C1 segment of cervical spinal cord (tissue), 14 donors: ENCODE results near the gene REC114.
"Not testable (repeated sequence)": the region's sequence is repeated elsewhere in the genome, so short reads cannot be mapped to it uniquely, and the experiment has no call there.

Experiments used
- DNase-seq, 14 donors: peaks; one replicate each; lab custom pipeline; 2025; lab: John Stamatoyannopoulos, UW

Gene REC114

DNA sequence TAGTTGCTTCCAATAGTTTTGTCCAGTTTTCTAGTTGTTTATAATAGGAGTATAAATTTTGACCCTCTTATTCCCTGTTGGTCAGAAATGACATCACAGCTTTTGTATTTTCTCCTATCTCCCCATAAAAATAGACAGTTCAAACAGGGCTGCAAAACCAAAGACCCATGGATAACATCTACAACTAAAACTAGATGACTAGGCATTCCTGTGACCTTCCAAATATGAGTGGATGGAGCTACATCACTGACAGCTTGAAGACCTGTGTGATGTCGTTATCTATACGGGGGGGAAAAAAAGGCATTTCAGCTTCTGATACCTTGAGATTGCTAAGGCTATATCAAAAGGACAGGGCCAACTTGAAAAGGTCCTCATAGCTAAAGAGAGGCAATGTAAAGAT lies 84.6 kb downstream of the REC114 start:
- no peak for DNase-seq

- no peak for DNase-seq
Measured at GRCh38 chr15:73530649-73531048, 87.7 kb downstream of the REC114 start.

DNA sequence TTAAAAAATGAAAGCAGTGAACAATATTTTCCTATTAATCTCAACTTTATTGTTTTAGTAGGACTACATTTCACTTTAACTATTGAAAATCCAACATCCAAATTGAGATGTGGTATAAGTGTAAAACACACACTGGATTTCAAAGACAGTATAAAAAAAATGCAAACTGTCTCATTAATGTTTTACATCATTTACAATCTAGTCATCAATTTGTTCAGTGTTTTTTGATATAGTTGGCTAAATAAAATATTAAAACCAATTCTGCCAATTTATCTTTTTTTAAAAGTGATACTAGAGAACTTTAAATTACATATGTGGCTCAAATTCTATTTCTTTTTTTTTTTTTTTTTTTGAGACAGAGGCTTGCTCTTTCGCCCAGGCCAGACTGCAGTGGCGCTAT lies 95.2 kb downstream of the REC114 start:
- no peak for DNase-seq

GRCh38 chr15:73538563-73539211 lies 95.7 kb downstream of the REC114 start:
- DNase-seq = no peak

GRCh38 chr15:73539212-73540128 lies 96.5 kb downstream of the REC114 start:
- no peak for DNase-seq

DNA sequence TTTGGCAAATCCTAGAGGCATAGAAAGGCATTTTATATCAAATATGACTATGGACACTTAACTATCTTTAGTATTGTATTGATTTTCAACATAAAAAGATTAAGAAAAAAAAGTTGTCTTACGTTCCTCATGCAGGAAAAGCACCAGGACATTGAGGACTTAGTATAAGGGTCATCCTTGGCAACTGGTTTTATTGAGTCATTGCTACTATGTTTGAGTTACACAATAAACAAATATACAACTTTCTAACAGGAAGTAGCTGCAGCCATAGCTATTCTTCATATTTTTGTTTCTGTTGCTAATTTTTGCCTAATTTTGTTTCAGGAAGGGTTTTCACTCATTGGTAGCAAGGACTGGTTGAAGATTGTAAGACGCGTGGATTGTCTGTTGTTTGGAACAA lies 97.2 kb downstream of the REC114 start:
- no peak for DNase-seq

DNA sequence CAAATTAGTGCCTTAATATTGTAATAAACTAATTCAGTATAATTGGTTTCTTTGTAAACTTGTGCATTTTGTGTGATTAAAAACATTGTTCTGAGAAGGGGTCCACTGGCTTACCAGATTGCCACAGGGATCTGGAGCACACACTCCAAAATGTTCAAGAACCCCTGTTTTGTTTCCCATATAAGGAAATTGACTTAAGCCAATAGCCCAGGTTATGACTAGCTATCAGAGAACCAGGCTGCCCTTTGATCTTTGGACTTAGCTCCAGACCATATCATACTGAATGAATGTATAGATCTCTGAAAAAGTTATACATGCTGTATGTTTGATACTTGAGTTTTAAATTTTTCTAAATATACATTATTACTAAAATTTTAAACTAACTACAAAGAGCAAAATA lies 98.5 kb downstream of the REC114 start:
- no peak for DNase-seq

DNA sequence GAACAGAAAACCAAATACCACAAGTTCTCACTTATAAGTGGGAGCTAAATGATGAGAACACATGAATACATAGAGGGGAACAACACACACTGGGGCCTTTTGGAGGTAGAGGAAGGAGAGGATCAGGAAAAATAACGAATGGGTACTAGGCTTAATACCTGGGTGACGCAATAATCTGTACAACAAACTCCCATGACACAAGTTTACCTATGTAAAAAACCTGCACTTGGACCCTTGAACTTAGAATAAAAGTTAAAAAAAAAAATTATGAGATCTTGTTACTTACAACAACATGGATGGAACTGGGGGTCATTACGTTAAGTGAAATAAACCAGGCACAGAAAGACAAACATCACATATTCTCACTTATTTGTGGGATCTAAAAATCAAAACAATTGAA lies 106.0 kb downstream of the REC114 start:
- not testable (repeated sequence) for DNase-seq

- DNase-seq = no peak
Measured at GRCh38 chr15:73550190-73550589, 107.2 kb downstream of the REC114 start.

DNA sequence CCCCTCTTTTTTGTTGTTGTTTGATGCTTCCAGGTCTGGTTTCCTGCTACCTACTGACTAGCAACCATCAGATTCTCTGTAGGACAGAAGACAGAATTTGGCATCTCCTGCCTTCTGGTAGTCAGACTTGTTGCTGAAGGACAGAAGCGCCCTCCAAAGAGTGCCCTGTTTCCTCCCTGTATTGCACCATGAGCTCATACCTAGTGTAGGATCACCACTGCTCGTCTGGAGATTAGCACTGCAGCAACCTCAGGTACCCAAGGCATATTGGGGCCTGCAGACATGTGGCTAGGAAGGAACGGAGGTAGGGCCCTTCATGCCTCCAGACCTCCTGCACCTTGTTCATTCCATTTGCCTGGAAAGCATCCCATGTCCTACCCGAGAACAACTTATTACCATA lies 112.1 kb downstream of the REC114 start:
- DNase-seq = no peak

GRCh38 chr15:73558529-73558928 lies 115.6 kb downstream of the REC114 start:
- no peak for DNase-seq

GRCh38 chr15:73560501-73561117 lies 117.6 kb downstream of the REC114 start:
- no peak for DNase-seq

DNA sequence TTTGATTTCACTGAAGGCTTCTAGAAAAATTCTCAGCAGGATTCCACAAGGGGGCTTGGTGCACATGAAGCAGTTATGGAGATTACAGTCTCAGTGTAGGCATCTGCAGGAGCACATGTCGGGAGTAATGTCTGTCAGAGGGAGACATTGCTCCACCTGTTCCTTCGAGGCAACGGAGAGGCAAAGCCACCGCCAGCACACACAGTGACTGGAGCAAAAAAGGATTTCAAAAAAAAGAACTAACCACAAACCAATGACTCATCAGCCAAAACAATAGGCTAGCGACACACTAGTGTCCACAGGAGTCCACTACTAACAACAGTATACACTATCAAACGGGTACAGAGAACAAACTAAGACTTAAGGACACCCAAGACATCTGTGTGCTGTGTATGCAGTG lies 121.3 kb downstream of the REC114 start:
- DNase-seq = peak in 2 of 14 donors; percentile 7 to 15

- DNase-seq = no peak
Measured at GRCh38 chr15:73567020-73567419, 124.1 kb downstream of the REC114 start.

DNA sequence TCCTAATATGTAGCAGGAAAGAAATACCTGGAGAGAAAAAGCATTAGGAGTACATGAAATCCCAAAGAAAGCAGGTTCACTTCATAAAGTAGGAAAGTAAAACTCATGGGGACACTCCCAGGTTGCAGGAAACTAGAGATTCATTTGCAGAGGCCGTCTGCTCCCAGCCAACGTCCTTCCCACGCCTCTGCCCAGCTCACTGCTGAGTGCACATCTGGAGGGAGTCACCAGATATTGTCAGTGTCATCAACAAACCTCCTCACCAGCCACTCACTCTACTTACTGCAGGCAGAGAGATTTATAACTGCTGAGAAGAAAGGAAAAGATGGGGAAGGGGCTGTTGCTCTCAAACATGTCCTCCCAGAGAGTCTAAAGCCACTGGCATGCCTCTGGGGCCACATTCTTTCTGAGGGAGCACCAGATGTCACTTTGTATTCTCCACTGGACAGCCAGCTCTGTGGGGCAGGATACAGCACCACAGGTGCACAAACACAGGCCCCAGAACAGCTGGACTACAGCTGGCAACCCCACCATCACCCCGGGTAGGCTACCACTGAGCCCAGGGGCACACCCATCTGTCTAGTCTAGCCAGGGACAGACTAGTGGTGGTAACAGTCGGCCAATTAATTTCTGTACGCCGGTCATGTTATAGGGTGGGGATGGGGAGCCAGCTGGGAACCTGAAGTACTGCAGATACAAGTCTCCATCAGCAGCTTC lies 125.8 kb downstream of the REC114 start:
- DNase-seq = no peak

DNA sequence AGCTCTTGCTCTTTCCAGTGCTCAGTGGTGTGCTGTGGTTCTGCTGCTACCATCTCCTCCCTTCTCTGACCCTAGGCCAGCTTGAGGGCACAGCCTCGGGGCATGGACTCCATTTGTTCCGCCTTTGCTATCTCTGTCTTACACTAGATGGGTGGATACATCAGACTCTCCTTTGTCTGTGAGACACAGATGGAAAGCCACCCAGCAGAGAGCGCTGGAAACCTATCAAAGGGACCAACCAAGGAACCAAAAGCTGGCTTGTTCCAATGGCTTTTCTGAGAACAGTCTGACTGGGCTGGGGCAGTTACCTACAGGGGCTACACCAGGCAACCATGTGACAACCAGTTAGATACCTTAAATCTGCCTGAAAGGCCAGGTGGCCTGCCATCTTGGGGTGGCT lies 126.4 kb downstream of the REC114 start:
- no peak for DNase-seq

DNA sequence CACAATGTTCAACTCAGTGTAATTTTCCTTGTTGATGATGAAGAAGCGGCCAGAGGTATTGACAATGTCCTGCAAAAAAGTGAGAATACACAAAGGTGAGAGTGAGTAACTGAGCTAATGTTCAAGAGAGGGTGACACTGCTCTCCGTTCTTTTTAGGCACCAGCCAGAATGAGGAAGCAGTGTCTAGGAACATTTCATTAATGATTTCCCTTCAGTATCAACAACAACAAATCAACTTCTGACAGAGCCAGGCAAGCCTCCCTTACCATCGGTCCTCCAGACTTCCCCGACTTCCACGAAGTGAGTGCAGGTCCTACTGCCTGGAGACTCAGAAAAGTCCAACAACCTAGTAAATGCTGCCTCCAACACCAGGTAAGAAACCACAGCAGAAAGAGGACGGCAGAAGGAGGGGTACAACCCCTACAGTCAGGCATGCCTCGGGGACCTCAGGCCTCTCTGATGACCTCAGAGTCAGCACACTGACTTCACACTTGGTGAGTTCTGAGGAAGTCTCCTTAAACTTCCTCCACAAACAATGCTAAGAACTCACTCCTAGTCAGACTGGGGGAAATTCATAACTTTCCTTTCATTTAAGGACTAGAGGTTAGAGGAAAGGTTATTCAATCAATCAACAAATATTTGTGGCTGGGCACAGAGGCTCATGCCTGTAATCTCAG lies 127.5 kb downstream of the REC114 start:
- no peak for DNase-seq

DNA sequence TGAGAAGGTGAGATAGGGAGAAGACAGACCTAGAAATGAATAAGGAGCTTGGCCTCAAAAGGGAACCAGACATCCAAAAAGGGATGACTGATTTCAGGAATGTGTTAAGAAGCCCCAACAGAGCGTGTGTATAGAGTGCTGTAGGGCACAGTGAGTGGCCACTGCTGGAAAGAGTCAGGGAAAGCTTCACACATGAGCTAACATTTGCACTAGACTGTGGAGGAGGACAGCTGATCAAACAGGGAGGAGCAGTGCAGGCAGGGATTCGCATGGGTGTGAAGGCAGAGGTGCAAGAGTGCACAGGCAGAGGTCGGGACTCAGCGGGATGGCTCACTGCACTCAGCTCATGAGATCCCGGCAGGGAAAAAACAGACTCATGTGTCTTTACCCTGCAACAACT lies 128.4 kb downstream of the REC114 start:
- DNase-seq = no peak

DNA sequence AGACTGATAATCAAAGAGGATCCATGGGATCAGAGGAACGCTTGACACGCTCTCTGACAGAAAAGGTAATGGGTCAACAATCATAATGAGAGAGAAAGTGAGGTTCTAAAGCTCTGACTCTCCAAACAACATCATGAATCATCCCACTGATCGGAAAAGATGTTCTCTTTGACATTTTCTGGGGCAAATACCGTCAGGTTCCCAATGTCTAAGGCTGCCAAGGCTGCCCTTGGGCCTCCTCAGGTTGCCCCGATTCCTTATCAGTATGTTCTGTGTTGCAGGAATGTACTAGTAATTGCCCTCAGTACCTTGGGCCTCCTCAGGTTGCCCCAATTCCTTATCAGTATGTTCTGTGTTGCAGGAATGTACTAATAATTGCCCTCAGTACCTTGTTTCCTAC lies 129.3 kb downstream of the REC114 start:
- DNase-seq = no peak

- DNase-seq = no peak
Measured at GRCh38 chr15:73573037-73573436, 130.1 kb downstream of the REC114 start.

DNA sequence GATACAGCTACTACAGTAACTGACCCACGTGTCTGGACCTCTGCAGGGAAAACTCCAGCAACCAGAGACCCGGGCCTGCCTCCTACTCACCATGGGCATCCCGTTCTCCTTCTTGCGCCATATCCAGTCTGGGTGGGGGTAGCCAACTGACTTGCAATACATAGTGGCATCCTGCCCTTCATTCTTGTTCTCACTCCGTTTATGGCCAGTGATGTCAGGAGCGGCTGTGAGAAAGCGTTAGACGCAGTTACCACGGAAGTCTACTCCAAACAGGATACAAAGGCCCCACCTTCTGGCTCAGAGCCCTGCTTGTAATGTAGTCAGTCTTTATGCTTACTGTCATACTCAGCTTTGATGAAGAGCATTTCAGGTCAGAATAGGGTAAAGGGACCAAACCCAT lies 130.6 kb downstream of the REC114 start:
- DNase-seq = no peak
